ENCODE results near the gene FOXP1. TPM values are rescaled to one million over a fixed set of nuclear protein-coding genes. Genes with fewer than 3 reads are reported as not detected.
A peak's percentile ranks its signal among the peaks of the same experiment; 100 is the strongest.

The FOXP1 gene
- polyA plus RNA-seq, 1 experiment = 56.6 TPM

DNA sequence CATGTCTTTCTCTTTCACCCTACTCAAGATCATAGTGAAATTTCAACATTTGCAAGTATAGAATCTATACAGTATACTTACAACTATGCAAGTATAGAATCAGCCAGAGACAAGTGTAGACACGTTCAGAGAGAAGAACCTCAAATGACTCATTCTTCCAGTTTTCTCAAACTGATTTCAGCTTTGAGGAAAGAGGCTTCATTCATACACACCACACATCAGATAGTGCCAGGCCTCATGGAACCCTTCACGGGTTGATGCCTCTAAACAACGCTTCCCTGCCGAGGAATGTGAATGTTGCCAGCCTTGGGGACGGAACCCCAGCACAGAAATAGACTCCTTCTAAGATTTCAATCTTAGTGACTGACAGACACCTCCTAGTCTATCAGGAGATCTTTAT is 135.7 kb downstream of the FOXP1 start:
- POLR2A ChIA-PET = no interaction called here
- Histone ChIP-seq H3K9me3 (ENCODE audit: control insufficient read depth, insufficient read depth, low read length) (no peaks in the 10 kb centered on the region), H3K27me3 (ENCODE audit: control insufficient read depth, insufficient read depth, low read length) (no peaks in the 10 kb centered on the region), H3K27ac (ENCODE audit: low read depth, low read length) (no peak overlapping the region), H3K4me3 (ENCODE audit: low read depth, low read length) (no peak overlapping the region)
- CTCF ChIA-PET = no interaction called here
- TF ChIP-seq, protein P1, sequence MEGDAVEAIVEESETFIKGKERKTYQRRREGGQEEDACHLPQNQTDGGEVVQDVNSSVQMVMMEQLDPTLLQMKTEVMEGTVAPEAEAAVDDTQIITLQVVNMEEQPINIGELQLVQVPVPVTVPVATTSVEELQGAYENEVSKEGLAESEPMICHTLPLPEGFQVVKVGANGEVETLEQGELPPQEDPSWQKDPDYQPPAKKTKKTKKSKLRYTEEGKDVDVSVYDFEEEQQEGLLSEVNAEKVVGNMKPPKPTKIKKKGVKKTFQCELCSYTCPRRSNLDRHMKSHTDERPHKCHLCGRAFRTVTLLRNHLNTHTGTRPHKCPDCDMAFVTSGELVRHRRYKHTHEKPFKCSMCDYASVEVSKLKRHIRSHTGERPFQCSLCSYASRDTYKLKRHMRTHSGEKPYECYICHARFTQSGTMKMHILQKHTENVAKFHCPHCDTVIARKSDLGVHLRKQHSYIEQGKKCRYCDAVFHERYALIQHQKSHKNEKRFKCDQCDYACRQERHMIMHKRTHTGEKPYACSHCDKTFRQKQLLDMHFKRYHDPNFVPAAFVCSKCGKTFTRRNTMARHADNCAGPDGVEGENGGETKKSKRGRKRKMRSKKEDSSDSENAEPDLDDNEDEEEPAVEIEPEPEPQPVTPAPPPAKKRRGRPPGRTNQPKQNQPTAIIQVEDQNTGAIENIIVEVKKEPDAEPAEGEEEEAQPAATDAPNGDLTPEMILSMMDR (IDR thresholded peaks at IDR 0.05; ENCODE audit: low read depth, low read length) = no peak
- DNase-seq (ENCODE audit: low read depth, low spot score) = no peak

DNA sequence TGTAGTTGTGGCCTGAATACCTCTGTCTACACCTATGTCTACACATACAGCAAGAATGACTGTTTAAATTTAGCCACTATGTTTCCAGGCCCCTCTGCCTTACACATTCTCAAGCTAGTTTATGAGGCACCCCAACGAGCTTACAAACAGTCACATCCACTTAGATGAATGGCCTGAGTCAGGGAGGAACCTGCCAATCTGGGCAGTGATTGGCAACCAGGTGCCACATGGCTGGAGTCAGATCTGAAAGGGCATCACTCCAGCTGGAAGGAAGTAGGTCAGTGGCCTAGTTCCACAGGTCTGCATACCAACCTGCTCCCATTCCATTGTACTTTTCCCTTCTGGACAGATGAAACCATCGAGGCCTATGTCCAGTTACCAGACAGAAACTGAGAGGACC is 136.3 kb downstream of the FOXP1 start:
- H3K27me3 ChIP-seq (ENCODE audit: control insufficient read depth, insufficient read depth, low read length) = no peaks in the 10 kb centered on the region
- ChIA-PET CTCF (no interaction called here), POLR2A (no interaction called here)
- no peak overlapping the region for H3K27ac ChIP-seq (ENCODE audit: low read depth, low read length)
- no peak overlapping the region for H3K4me3 ChIP-seq (ENCODE audit: low read depth, low read length)
- H3K9me3 ChIP-seq (ENCODE audit: control insufficient read depth, insufficient read depth, low read length) = no peaks in the 10 kb centered on the region
- TF ChIP-seq, protein P1 (IDR thresholded peaks at IDR 0.05; ENCODE audit: low read depth, low read length) = no peak
- no peak for DNase-seq (ENCODE audit: low read depth, low spot score)

DNA sequence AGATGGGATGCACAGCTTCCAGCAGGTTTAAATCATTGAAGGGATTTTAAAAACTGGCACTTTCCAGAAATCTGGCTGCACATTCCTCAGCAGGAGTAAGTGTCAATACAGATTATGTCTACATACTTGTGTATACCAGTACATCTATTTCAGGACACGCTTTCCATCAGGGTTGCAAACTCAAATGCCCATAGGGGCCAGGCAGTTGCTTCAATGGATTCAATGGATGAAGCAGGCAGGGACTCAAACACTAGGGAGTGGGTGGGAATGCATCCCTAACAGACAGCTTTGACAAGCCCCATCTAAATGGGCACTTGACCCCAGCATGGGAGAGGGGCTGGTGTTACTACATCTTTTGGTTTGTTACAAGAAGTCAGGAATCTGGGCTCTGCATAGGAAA is 136.8 kb downstream of the FOXP1 start:
- DNase-seq (ENCODE audit: low read depth, low spot score) = no peak
- Histone ChIP-seq H3K27me3 (ENCODE audit: control insufficient read depth, insufficient read depth, low read length) (no peaks in the 10 kb centered on the region), H3K4me3 (ENCODE audit: low read depth, low read length) (no peak overlapping the region), H3K9me3 (ENCODE audit: control insufficient read depth, insufficient read depth, low read length) (no peaks in the 10 kb centered on the region), H3K27ac (ENCODE audit: low read depth, low read length) (no peak overlapping the region)
- ChIA-PET POLR2A (no interaction called here), CTCF (no interaction called here)
- TF ChIP-seq, protein P1 (IDR thresholded peaks at IDR 0.05; ENCODE audit: low read depth, low read length) = no peak

DNA sequence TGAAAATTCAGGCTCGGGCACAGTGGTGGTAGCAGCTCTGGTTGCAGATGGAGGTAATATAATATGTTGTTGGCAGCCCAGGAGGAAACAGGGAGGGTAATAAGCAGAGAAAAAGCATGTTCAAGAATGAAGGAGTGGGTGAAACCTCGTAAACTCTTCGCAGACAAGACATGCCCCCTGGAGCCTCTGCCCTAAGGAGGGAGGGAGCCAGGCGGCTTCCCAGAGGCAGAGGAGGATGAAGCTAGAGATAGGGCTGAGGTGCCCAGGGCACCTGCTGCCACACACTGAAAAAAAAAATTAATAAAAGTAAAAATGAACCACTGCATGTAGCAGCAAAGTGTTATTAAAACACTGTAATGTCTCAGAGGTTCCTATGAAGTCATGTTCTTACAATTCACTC is 137.3 kb downstream of the FOXP1 start:
- ChIA-PET POLR2A (no interaction called here), CTCF (no interaction called here)
- no peak overlapping the region for H3K27ac ChIP-seq (ENCODE audit: low read depth, low read length)
- TF ChIP-seq, protein P1 (IDR thresholded peaks at IDR 0.05; ENCODE audit: low read depth, low read length) = no peak
- no peak for DNase-seq (ENCODE audit: low read depth, low spot score)
- no peaks in the 10 kb centered on the region for H3K9me3 ChIP-seq (ENCODE audit: control insufficient read depth, insufficient read depth, low read length)
- H3K27me3 ChIP-seq (ENCODE audit: control insufficient read depth, insufficient read depth, low read length) = no peaks in the 10 kb centered on the region
- no peak overlapping the region for H3K4me3 ChIP-seq (ENCODE audit: low read depth, low read length)

DNA sequence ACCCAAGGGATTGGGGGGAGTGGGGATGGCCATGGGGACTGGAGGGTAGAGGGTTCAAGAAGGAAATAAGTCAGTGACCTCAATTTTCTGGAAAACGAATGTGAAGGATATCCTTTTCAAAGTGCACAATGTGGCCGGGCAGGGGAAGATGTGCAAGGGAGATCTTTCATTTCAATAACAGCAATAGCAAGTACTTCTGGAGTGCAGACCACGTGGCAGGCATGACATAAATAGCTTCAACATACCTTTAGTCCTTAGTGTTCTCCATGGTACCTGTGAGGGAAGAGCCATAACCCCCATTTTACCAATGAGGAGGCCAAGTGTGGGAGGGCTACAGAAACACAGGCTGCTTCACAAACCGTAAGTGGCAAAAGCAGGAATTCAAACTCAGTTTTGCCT is 138.7 kb downstream of the FOXP1 start:
- DNase-seq (ENCODE audit: low read depth, low spot score) = no peak
- H3K4me3 ChIP-seq (ENCODE audit: low read depth, low read length) = no peak overlapping the region
- ChIA-PET POLR2A (no interaction called here), CTCF (no interaction called here)
- no peaks in the 10 kb centered on the region for H3K9me3 ChIP-seq (ENCODE audit: control insufficient read depth, insufficient read depth, low read length)
- TF ChIP-seq, protein P1 (IDR thresholded peaks at IDR 0.05; ENCODE audit: low read depth, low read length) = no peak
- no peaks in the 10 kb centered on the region for H3K27me3 ChIP-seq (ENCODE audit: control insufficient read depth, insufficient read depth, low read length)
- peak overlapping the region; percentile 66 for H3K27ac ChIP-seq (ENCODE audit: low read depth, low read length)

All from AG04450 (cell line).